Heart left ventricle (tissue), 16 donors: ENCODE data around the gene BLOC1S4. TPM values are rescaled to one million over a fixed set of nuclear protein-coding genes. Genes with fewer than 3 reads are reported as not detected.

Source experiments
- ATAC-seq, 4 donors: fragments of 200-7000 bp; cut with Tn5 transposase; one replicate each; pipeline ENCODE4 v1.9.1; 2020 to 2022; ENCODE audit warnings: moderate library complexity in 4 of 4, mild to moderate bottlenecking in 3 of 4, moderate number of reproducible peaks in 1 of 4
- DNase-seq, 5 donors: peaks; one replicate each; pipeline ENCODE4 v3.0.0-alpha.2; 2020
- H3K27ac ChIP-seq, 12 donors: fragments of 200-600 bp; sonication (generic) in 4 of 12; one replicate each; pipeline versions ENCODE4 v1.5.0 to v1.8.0; 2016 to 2022; ENCODE audit warnings: mild to moderate bottlenecking in 2 of 12
- H3K27me3 ChIP-seq, 9 donors: fragments of 200-600 bp; sonication (generic) in 2 of 9; one replicate each; pipeline versions ENCODE4 v1.5.1 to v1.8.0; 2016 to 2022; ENCODE audit warnings: mild to moderate bottlenecking in 3 of 9
- H3K36me3 ChIP-seq, 9 donors: fragments of 200-600 bp; sonication (generic) in 2 of 9; one replicate each; pipeline versions ENCODE4 v1.5.0 to v1.8.0; 2018 to 2022; ENCODE audit warnings: mild to moderate bottlenecking in 2 of 9
- H3K4me1 ChIP-seq, 12 donors: fragments of 200-600 bp; sonication (generic) in 4 of 12; one replicate each; pipeline versions ENCODE4 v1.5.0 to v1.8.0; 2016 to 2022; ENCODE audit warnings: mild to moderate bottlenecking in 3 of 12
- H3K4me3 ChIP-seq, 12 donors: fragments of 200-600 bp; sonication (generic) in 4 of 12; one replicate each; pipeline versions ENCODE4 v1.5.0 to v1.8.0; 2017 to 2022; ENCODE audit warnings: mild to moderate bottlenecking in 9 of 12, moderate library complexity in 4 of 12
- H3K9me3 ChIP-seq, 12 donors: fragments of 200-600 bp; sonication (generic) in 4 of 12; one replicate each; pipeline versions ENCODE4 v1.5.0 to v1.8.0; 2016 to 2022; ENCODE audit warnings: mild to moderate bottlenecking in 1 of 12
- CTCF ChIP-seq, 12 donors: fragments of 200-600 bp; sonication (generic) in 4 of 12; IDR thresholded peaks; one replicate each; pipeline versions ENCODE4 v1.5.0 to v1.8.0; 2018 to 2022; ENCODE audit warnings: antibody characterized with exemption in 12 of 12, mild to moderate bottlenecking in 5 of 12
- POLR2A ChIP-seq, 2 donors: fragments of 450-650 bp; IDR thresholded peaks; one replicate each; pipeline ENCODE4 v1.6.1; 2017; ENCODE audit warnings: antibody characterized with exemption in 2 of 2, mild to moderate bottlenecking in 2 of 2, moderate library complexity in 2 of 2
- WGBS, 4 donors: extraction: QIAGEN DNeasy Blood & Tissue Kit in 2 of 4; methylation state at CpG; one replicate each; pipeline versions ENCODE4 v1.1.5 to v1.1.7; 2013 to 2018; 5-methylcytosine and 5-hydroxymethylcytosine counted together
- intact Hi-C, 10 donors: fragments of 100-400 bp; cut with DNase I; formaldehyde crosslinking; loops; one replicate each; pipeline versions ENCODE4 v1.11.1 to v1.14.2; 2022
- polyA plus RNA-seq, 2 donors: library from polyadenylated mRNA; stranded (reverse); fragments of 200-250 nt; gene quantifications; one replicate each; pipeline ENCODE4 v1.2.3, GENCODE V29; 2013
- total RNA-seq, 9 donors: library from RNA; depleted of rRNA in 2 of 9; stranded (reverse); fragments of >200 nt in 2 of 9; fragmentation: NEBNext Ultra II Directional in 3 of 9; extraction: Animal tissue kit (Norgen Biotek cat#: 25700) in 3 of 9; gene quantifications; one replicate each; pipeline versions ENCODE4 v1.1.0 to v1.2.4, GENCODE V29; 2016 to 2023
- donor health status: ischemic (EF 13 %, LVEDD 7.1; RV severe dilation, severe dysfunction).
- donor health status: healthy with polysubstance abuse.
- donor health status: DM: no; HTN: yes; CAD: no.
- donor health status: DM: no; HTN: no; CAD: no.
- donor health status: ischemic (EF 25% LVEDD 6.9; RV normal size, moderate dysfunction).
- donor health status: ischemic (EF 25% LVEDD 5.7; RV mildly dilated, moderate dysfunction).
- donor health status: healthy.
- donor health status: DM: yes; HTN: yes; CAD: no.
- donor health status: ischemic (EF 35%, LVEDD 5.7; RV mildly dilated, moderate dysfunction).
- donor health status: nonischemic (EF 11% LVEDD 7.7; RV severe dilation, severe dysfunction).
- donor health status: DM: yes; HTN: yes; CAD: no.
- donor health status: PGD.
- donor health status: ischemic (EF 29% LVEDD 5.4; RV normal size, mild dysfunction).
- donor health status: nonischemic (EF 23%, LVEDD 6.1; RV moderate dilation, normal function).

Gene BLOC1S4
- total and polyA plus RNA-seq, 11 donors = 4.4 to 14.1 (median 7.3) TPM

- H3K36me3 ChIP-seq = no peaks in the 10 kb centered on the region
- intact Hi-C loops = no loop called here
- H3K4me3 ChIP-seq = no peak overlapping the region
- peaks cover 0 to 16% (median 8%) of the 10 kb centered on the region in 12 donors for H3K4me1 ChIP-seq
- 62 to 73% (median 70%) methylated on average over 15 to 20 of the region's 20 CpGs for WGBS, 4 donors
- ATAC-seq (no peak), DNase-seq (no peak)
- no peaks in the 10 kb centered on the region for H3K9me3 ChIP-seq
- no peak for TF ChIP-seq CTCF (IDR thresholded peaks at IDR 0.05)
- no peak for TF ChIP-seq POLR2A (IDR thresholded peaks at IDR 0.05)
- peak overlapping the region in 5 of 12 donors; percentile 5 to 49 (median 39) for H3K27ac ChIP-seq
- no peaks in the 10 kb centered on the region for H3K27me3 ChIP-seq
These were observed 14.8 kb downstream of the BLOC1S4 start for GRCh38 chr4:6730603-6731317.

GRCh38 chr4:6731318-6731675 is 15.3 kb downstream of the BLOC1S4 start:
- no peaks in the 10 kb centered on the region for H3K27me3 ChIP-seq
- H3K27ac ChIP-seq = peak overlapping the region in 1 of 12 donors; percentile 35
- DNase-seq (no peak), ATAC-seq (no peak)
- H3K36me3 ChIP-seq = no peaks in the 10 kb centered on the region
- no peaks in the 10 kb centered on the region for H3K9me3 ChIP-seq
- no peak for TF ChIP-seq POLR2A (IDR thresholded peaks at IDR 0.05)
- TF ChIP-seq CTCF (IDR thresholded peaks at IDR 0.05) = no peak
- 92 to 94% (median 93%) methylated on average over 5 to 8 of the region's 8 CpGs for WGBS, 4 donors
- intact Hi-C loops = no loop called here
- peaks cover 0 to 16% (median 8%) of the 10 kb centered on the region in 12 donors for H3K4me1 ChIP-seq
- H3K4me3 ChIP-seq = no peak overlapping the region

- TF ChIP-seq CTCF (IDR thresholded peaks at IDR 0.05) = no peak
- TF ChIP-seq POLR2A (IDR thresholded peaks at IDR 0.05) = no peak
- 86 to 97% (median 96%) methylated on average over 6 of the region's 6 CpGs for WGBS, 4 donors
- ATAC-seq = no peak
These were observed 15.8 kb downstream of the BLOC1S4 start for GRCh38 chr4:6731780-6732179.

GRCh38 chr4:6732441-6733357 is 16.7 kb downstream of the BLOC1S4 start:
- ATAC-seq (peak; percentile 67 to 96 (median 89)), DNase-seq (peak; percentile 62 to 85 (median 80))
- WGBS, 4 donors = 69 to 78% (median 74%) methylated on average over 13 to 21 of the region's 21 CpGs
- no peaks in the 10 kb centered on the region for H3K36me3 ChIP-seq
- no peak overlapping the region for H3K4me3 ChIP-seq
- peak overlapping the region in 8 of 12 donors; percentile 8 to 75 (median 51) for H3K27ac ChIP-seq
- intact Hi-C loops = no loop called here
- H3K9me3 ChIP-seq = no peaks in the 10 kb centered on the region
- no peaks in the 10 kb centered on the region for H3K27me3 ChIP-seq
- no peak for TF ChIP-seq POLR2A (IDR thresholded peaks at IDR 0.05)
- no peak for TF ChIP-seq CTCF (IDR thresholded peaks at IDR 0.05)
- peaks cover 0 to 16% (median 8%) of the 10 kb centered on the region in 12 donors for H3K4me1 ChIP-seq

More at GRCh38 chr4:6731780-6732179, 15.8 kb downstream of the BLOC1S4 start:
- Histone ChIP-seq H3K4me1 (peaks cover 0 to 16% (median 8%) of the 10 kb centered on the region in 12 donors), H3K27ac (peak overlapping the region in 1 of 12 donors; percentile 35), H3K36me3 (no peaks in the 10 kb centered on the region), H3K27me3 (no peaks in the 10 kb centered on the region), H3K9me3 (no peaks in the 10 kb centered on the region), H3K4me3 (no peak overlapping the region)
- DNase-seq = no peak
- intact Hi-C loops = no loop called here
